Neural cell (in vitro differentiated cells): ENCODE results near the gene MBNL3.

ENCODE experiments used
- CTCF ChIP-seq: fragments of 450-650 bp; IDR thresholded peaks from 2 replicates; pipeline ENCODE4 v1.5.1; 2014; ENCODE audit warnings: antibody characterized with exemption, mild to moderate bottlenecking, moderate library complexity; ENCODE audit not compliant: poor library complexity, severe bottlenecking
- EZH2 ChIP-seq: fragments of 200-600, 300-800 bp; shearing (Covaris generic), sonication (generic); IDR thresholded peaks from 2 replicates; pipeline ENCODE4 v1.6.1; 2014; ENCODE audit warnings: antibody characterized with exemption, low read length, borderline replicate concordance, mild to moderate bottlenecking; ENCODE audit not compliant: insufficient read depth, poor library complexity, severe bottlenecking
- POLR2AphosphoS5 ChIP-seq: IDR thresholded peaks from 2 replicates; pipeline ENCODE4 v1.6.1; 2012
- TAF1 ChIP-seq: IDR thresholded peaks from 2 replicates; pipeline ENCODE4 v1.6.1; 2012; ENCODE audit warnings: low read depth

- TF ChIP-seq CTCF (no peak), POLR2AphosphoS5 (no peak), TAF1 (no peak), EZH2 (no peak)
These were observed 75.4 kb downstream of the MBNL3 start for GRCh38 chrX:132413459-132413858.
